Measurements from ENCODE around the gene HMCN2. TPM values are rescaled to one million over a fixed set of nuclear protein-coding genes. Genes with fewer than 3 reads are reported as not detected.

Gene HMCN2
- total and polyA plus RNA-seq, 2 of the 4 experiments (the other 2 are of a cell fraction) = 0.02 TPM; not detected in 1

GRCh38 chr9:130452835-130453234 lies 187.3 kb downstream of the HMCN2 start:
- H2BK20ac ChIP-seq (ENCODE audit: low read depth, low read length) = no peak overlapping the region
- ChIA-PET POLR2A (ENCODE audit: unreplicated experiment) (no interaction called here), CTCF (no interaction called here)
- H2BK5ac ChIP-seq (ENCODE audit: low read depth, low read length, poor library complexity, severe bottlenecking) = no peak overlapping the region
- no peak overlapping the region for H4K91ac ChIP-seq (ENCODE audit: insufficient read depth, low read depth, low read length)
- H2BK15ac ChIP-seq (ENCODE audit: low read depth, low read length) = no peak overlapping the region
- no peak overlapping the region for H3K4me2 ChIP-seq (ENCODE audit: low read depth, low read length)
- no peak overlapping the region for H3K14ac ChIP-seq (replicated peaks; ENCODE audit: low read depth, low read length)
- 82% methylated on average over 2 of the region's 4 CpGs; no CpG with 5 or more reads in 1 of the 2 experiments for WGBS, 2 experiments (ENCODE audit: extremely low coverage in 2 of 2, insufficient read length in 1 of 2)
- no peaks in the 10 kb centered on the region for H3K9me3 ChIP-seq (ENCODE audit: control insufficient read depth, insufficient read depth, low read length)
- H3K23ac ChIP-seq (ENCODE audit: low read depth, low read length) = no peak overlapping the region
- DNase-seq (no peak), ATAC-seq (ENCODE audit: low read depth) (no peak)
- no peak for TF ChIP-seq SMC3 (IDR thresholded peaks at IDR 0.05; ENCODE audit: low read depth, low read length)
- TF ChIP-seq, protein P1, sequence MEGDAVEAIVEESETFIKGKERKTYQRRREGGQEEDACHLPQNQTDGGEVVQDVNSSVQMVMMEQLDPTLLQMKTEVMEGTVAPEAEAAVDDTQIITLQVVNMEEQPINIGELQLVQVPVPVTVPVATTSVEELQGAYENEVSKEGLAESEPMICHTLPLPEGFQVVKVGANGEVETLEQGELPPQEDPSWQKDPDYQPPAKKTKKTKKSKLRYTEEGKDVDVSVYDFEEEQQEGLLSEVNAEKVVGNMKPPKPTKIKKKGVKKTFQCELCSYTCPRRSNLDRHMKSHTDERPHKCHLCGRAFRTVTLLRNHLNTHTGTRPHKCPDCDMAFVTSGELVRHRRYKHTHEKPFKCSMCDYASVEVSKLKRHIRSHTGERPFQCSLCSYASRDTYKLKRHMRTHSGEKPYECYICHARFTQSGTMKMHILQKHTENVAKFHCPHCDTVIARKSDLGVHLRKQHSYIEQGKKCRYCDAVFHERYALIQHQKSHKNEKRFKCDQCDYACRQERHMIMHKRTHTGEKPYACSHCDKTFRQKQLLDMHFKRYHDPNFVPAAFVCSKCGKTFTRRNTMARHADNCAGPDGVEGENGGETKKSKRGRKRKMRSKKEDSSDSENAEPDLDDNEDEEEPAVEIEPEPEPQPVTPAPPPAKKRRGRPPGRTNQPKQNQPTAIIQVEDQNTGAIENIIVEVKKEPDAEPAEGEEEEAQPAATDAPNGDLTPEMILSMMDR (conservative IDR thresholded peaks at IDR 0.05; ENCODE audit: low read depth, low read length) = no peak
- no peak for TF ChIP-seq CHD1 (IDR thresholded peaks at IDR 0.05; ENCODE audit: low read depth, low read length)
- TF ChIP-seq MXI1 (IDR thresholded peaks at IDR 0.05; ENCODE audit: borderline replicate concordance, low read depth, low read length) = no peak
- TF ChIP-seq RCOR1 (IDR thresholded peaks at IDR 0.05; ENCODE audit: insufficient replicate concordance, low read length) = no peak
- no peak for TF ChIP-seq CEBPB (IDR thresholded peaks at IDR 0.05; ENCODE audit: low read depth, low read length)
- intact Hi-C loops (cut with micrococcal nuclease) = no loop called here
- H3K4ac ChIP-seq (ENCODE audit: low read depth, low read length) = no peak overlapping the region
- dilution Hi-C loops (cut with HindIII; ENCODE audit: low sequenced_read_pairs, unreplicated experiment) = no loop called here
- no peak overlapping the region for H3K4me3 ChIP-seq (ENCODE audit: insufficient read depth, low read depth, low read length)
- peaks cover 15% of the 10 kb centered on the region for H3K4me1 ChIP-seq (ENCODE audit: control insufficient read depth, insufficient read depth, low read length)
- H3K9ac ChIP-seq (ENCODE audit: low read depth, low read length) = no peak overlapping the region
- H3K27me3 ChIP-seq (ENCODE audit: control insufficient read depth, insufficient read depth, low read length) = peaks cover 2% of the 10 kb centered on the region; the same call in 1 of the 2 replicates
- in situ Hi-C loops (cut with MboI; ENCODE audit: low sequenced_read_pairs) = loop anchor here (5.0 kb wide), 1 partner anchor 234 kb away; no protein-coding TSS in a partner anchor
- H4K20me1 ChIP-seq (ENCODE audit: insufficient read depth, low read length) = peaks cover 5% of the 10 kb centered on the region; the same call in 1 of the 2 replicates
- no peak overlapping the region for H3K56ac ChIP-seq (ENCODE audit: extremely low read depth, insufficient read depth, low read length)
- H2AFZ ChIP-seq (replicated peaks; ENCODE audit: low read length, poor library complexity) = no peak overlapping the region
- no peak overlapping the region for H3K27ac ChIP-seq (ENCODE audit: insufficient read depth, low read length)
- peaks cover 4% of the 10 kb centered on the region for H3K9me1 ChIP-seq (ENCODE audit: insufficient read depth, low read length)
- no peaks in the 10 kb centered on the region for H3K79me1 ChIP-seq (ENCODE audit: low read depth in 1 of 2, low read length in 2 of 2)
- no peak overlapping the region for H4K5ac ChIP-seq (ENCODE audit: low read depth, low read length)
- no peak overlapping the region for H2AK9ac ChIP-seq (replicated peaks; ENCODE audit: low read depth, low read length, poor library complexity)
- no TSS peak for BruUV-seq (replicated peaks)
- H3K18ac ChIP-seq (ENCODE audit: low read depth, low read length) = no peak overlapping the region
- no peak overlapping the region for H2BK120ac ChIP-seq (ENCODE audit: low read depth, low read length)
- no peaks in the 10 kb centered on the region for H3K36me3 ChIP-seq (ENCODE audit: control insufficient read depth, insufficient read depth, low read length)
- no peak overlapping the region for H4K8ac ChIP-seq (ENCODE audit: low read depth in 2 of 2, low read length in 2 of 2)
- H2AK5ac ChIP-seq (ENCODE audit: low read depth, low read length) = no peak overlapping the region
